HTERT RPE-1 (cell line): ENCODE data around the gene MRPL23.

ENCODE experiments used
- in situ Hi-C: fragments of 300-500 bp; cut with MboI; formaldehyde crosslinking; loops from 4 replicates; pipeline ENCODE4 v1.14.3; 2020; ENCODE audit warnings: low sequenced_read_pairs

MRPL23 gene

GRCh38 chr11:1920909-1921573 lies 26.1 kb upstream of the MRPL23 start:
- in situ Hi-C loops, result no loop called here

- in situ Hi-C loops, result no loop called here
Measured at GRCh38 chr11:1921574-1922141, 25.5 kb upstream of the MRPL23 start.

- in situ Hi-C loops, result no loop called here
Measured at GRCh38 chr11:1922481-1923081, 24.6 kb upstream of the MRPL23 start.

GRCh38 chr11:1923201-1923956 lies 23.8 kb upstream of the MRPL23 start:
- in situ Hi-C loops, result no loop called here

- in situ Hi-C loops, result no loop called here
Measured at GRCh38 chr11:1924181-1924580, 23.0 kb upstream of the MRPL23 start.

GRCh38 chr11:1924646-1925372 lies 22.3 kb upstream of the MRPL23 start:
- in situ Hi-C loops, result no loop called here

GRCh38 chr11:1925373-1926155 lies 21.6 kb upstream of the MRPL23 start:
- in situ Hi-C loops, result no loop called here

- in situ Hi-C loops, result no loop called here
Measured at GRCh38 chr11:1926156-1927025, 20.7 kb upstream of the MRPL23 start.

GRCh38 chr11:1927026-1927847 lies 19.9 kb upstream of the MRPL23 start:
- in situ Hi-C loops, result no loop called here

GRCh38 chr11:1927848-1928469 lies 19.2 kb upstream of the MRPL23 start:
- in situ Hi-C loops, result no loop called here

- in situ Hi-C loops, result no loop called here
Measured at GRCh38 chr11:1928470-1928890, 18.7 kb upstream of the MRPL23 start.

- in situ Hi-C loops, result no loop called here
Measured at GRCh38 chr11:1928891-1929541, 18.1 kb upstream of the MRPL23 start.

GRCh38 chr11:1929621-1930461 lies 17.3 kb upstream of the MRPL23 start:
- in situ Hi-C loops, result no loop called here

- in situ Hi-C loops, result no loop called here
Measured at GRCh38 chr11:1930462-1930830, 16.7 kb upstream of the MRPL23 start.

- in situ Hi-C loops, result no loop called here
Measured at GRCh38 chr11:1931341-1932104, 15.6 kb upstream of the MRPL23 start.

GRCh38 chr11:1932105-1932480 lies 15.0 kb upstream of the MRPL23 start:
- in situ Hi-C loops, result no loop called here
